ENCODE measurements around the gene PHF21A.

- TF ChIP-seq EZH2phosphoT487 (IDR thresholded peaks at IDR 0.05; ENCODE audit: low read depth, severe bottlenecking, unreplicated experiment) (no peak), CTCF (IDR thresholded peaks at IDR 0.05; ENCODE audit: poor library complexity) (no peak)
These were observed 153.7 kb downstream of the PHF21A start for GRCh38 chr11:45967506-45967905.
